Measurements from ENCODE around the gene IQSEC1.
A peak's percentile ranks its signal among the peaks of the same experiment; 100 is the strongest.

Gene IQSEC1

GRCh38 chr3:12997387-12997786 lies 75.8 kb downstream of the IQSEC1 start:
- H3K27ac ChIP-seq: no peak overlapping the region
- CTCF ChIA-PET: no interaction called here
- no peak for TF ChIP-seq CTCF (conservative IDR thresholded peaks at IDR 0.05; ENCODE audit: low read depth)
- POLR2A ChIA-PET (ENCODE audit: low non-redundant PET): no interaction called here
- no peak for DNase-seq (ENCODE audit: low spot score)

DNA sequence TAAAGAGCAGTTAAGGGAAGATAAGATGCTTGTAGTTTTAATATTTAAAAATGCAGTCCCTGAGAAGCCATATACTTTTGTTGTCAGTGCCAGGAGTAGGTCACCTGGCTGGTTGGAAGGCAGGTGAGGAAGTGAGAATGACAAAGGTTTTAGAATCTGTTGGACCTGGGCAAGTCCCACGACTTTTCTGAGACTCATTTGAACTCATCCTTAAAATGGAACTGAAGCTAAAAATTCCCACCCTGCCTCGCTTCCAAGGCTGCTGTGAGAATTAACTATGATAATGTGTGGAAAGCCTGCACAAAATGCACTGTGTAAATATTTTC lies 77.1 kb downstream of the IQSEC1 start:
- CTCF ChIA-PET: interaction anchor here (0.6 kb wide), 1 partner anchor 283 kb away, joined by 3 read pairs; no protein-coding TSS in a partner anchor
- no peak overlapping the region for H3K27ac ChIP-seq
- no peak for DNase-seq (ENCODE audit: low spot score)
- POLR2A ChIA-PET (ENCODE audit: low non-redundant PET): no interaction called here
- TF ChIP-seq CTCF (conservative IDR thresholded peaks at IDR 0.05; ENCODE audit: low read depth): no peak

DNA sequence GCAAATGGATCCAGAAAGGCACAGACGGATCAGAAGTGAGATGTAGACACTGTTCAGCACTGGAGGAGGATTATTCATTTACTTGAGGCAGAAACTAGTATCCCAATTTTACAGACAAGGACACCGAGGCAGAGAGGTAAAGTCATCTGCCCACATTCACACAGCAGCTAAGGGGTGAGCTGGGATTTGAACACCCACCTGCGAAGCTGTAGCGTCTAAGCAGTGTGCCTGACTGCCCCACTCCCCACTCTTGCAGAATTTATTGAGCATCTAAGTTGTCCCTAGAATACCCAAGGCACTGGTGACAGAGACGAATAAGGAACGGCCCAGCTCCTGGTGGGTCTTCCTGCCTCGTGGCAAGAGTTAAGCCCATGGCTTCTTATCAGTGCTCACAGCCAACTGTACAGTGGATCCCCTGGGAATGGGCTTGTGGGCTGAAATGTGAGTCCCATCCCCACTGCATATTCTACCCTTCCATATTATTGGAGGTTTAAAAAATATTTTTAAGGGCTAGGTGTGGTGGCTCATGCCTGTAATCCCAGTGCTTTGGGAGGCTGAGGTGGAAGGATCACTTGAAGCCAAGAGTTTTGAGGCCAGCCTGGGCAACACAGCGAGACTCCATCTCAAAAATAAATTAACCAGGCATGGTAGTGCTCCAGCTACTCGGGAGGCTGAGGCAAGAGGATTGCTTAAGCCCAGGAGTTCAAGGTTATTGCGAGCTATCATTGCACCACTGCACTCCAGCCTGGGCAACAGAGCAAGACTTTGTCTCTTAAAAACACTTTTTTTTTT lies 77.6 kb downstream of the IQSEC1 start:
- H3K27ac ChIP-seq: no peak overlapping the region
- no peak for TF ChIP-seq CTCF (conservative IDR thresholded peaks at IDR 0.05; ENCODE audit: low read depth)
- ChIA-PET POLR2A (ENCODE audit: low non-redundant PET) (no interaction called here), CTCF (interaction anchor here (0.6 to 0.9 kb wide), 9 partner anchors 14 to 283 kb away, joined by 3 to 7 read pairs (median 3); no protein-coding TSS in a partner anchor)
- DNase-seq (ENCODE audit: low spot score): no peak

DNA sequence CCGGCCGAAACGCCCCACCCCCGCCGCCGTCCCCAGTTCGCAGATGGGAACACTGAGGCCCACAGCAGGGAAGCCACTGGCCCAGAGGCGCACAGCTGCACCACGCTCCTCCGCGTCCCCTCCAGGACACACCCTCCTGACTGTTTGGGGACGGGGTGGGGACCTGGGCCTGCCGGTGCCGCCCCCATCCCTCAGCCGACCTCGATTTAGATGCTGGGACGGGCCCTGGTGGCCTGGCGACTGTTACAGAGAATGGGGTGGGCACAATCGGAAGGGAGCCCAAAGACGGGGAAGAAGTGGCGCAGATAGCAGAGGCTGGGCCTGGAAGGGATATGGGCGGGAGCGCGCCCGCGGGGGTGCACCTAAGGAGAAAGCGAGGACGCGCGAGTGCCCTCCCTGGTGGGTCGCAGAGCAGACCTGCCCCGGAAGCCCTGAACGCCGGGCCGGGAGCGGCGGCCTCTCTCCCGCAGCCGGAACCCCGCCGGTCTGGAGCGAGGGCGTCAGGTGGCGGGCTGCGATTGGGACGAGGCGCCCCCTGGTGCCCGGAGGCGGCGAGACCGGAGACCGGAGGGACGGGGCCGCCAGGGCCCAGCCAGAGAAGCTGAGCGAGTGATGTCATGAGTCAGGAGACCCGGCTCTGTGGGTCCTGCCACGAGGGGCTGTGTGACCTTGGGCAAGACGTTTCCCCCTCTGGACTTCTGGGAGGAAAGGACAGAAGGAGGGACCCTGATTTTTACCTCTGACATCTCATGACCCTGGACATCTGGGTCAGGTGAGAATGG lies 78.4 kb downstream of the IQSEC1 start:
- TF ChIP-seq CTCF (conservative IDR thresholded peaks at IDR 0.05; ENCODE audit: low read depth): peak; percentile 94
- ChIA-PET CTCF (interaction anchor here (0.6 to 0.9 kb wide), 9 partner anchors 10 to 267 kb away, joined by 3 to 7 read pairs (median 3); no protein-coding TSS in a partner anchor), POLR2A (ENCODE audit: low non-redundant PET) (no interaction called here)
- DNase-seq (ENCODE audit: low spot score): peak; percentile 77
- no peak overlapping the region for H3K27ac ChIP-seq

- H3K27ac ChIP-seq: no peak overlapping the region
- ChIA-PET POLR2A (ENCODE audit: low non-redundant PET) (no interaction called here), CTCF (interaction anchor here (0.7 kb wide), 1 partner anchor 10 kb away, joined by 3 read pairs; no protein-coding TSS in a partner anchor)
- no peak for DNase-seq (ENCODE audit: low spot score)
- TF ChIP-seq CTCF (conservative IDR thresholded peaks at IDR 0.05; ENCODE audit: low read depth): no peak
Observed at GRCh38 chr3:12994357-12994606, 78.9 kb downstream of the IQSEC1 start.

GRCh38 chr3:12993517-12994356 lies 79.5 kb downstream of the IQSEC1 start:
- ChIA-PET CTCF (interaction anchor here (0.6 to 1.2 kb wide), 3 partner anchors 102 to 235 kb away, joined by 3 to 4 read pairs (median 4); no protein-coding TSS in a partner anchor), POLR2A (ENCODE audit: low non-redundant PET) (interaction anchor here (0.7 kb wide), 1 partner anchor 12 kb away, joined by 12 read pairs; no protein-coding TSS in a partner anchor)
- DNase-seq (ENCODE audit: low spot score): no peak
- TF ChIP-seq CTCF (conservative IDR thresholded peaks at IDR 0.05; ENCODE audit: low read depth): no peak
- H3K27ac ChIP-seq: no peak overlapping the region
